Naive thymus-derived CD8-positive, alpha-beta T cell (primary cell): ENCODE measurements around the gene NTM. TPM values are rescaled to one million over a fixed set of nuclear protein-coding genes. Genes with fewer than 3 reads are reported as not detected.

Experiments
- ATAC-seq, 2 donors: fragments of 150-1000 bp; cut with Tn5 transposase in 1 of 2; sonication (Bioruptor Pico), chemical (Tn5 transposase) in 1 of 2; 1 replicate in 1 of 2; 2 replicates in 1 of 2; pipeline ENCODE4 v1.10.0; 2021; ENCODE audit warnings: mild to moderate bottlenecking in 2 of 2, moderate library complexity in 2 of 2
- POLR2A ChIA-PET: fragments of 350-600 bp; sonication (Branson Sonifier 250); formaldehyde crosslinking; loops from one replicate; lab custom pipeline; 2021; ENCODE audit warnings: antibody characterized with exemption; lab: Charles Lee
- DNase-seq, 10 donors: peaks; one replicate each; pipeline versions ENCODE4 v3.0.0 to v3.0.0-alpha.2; 2020 to 2022
- H3K27ac Mint-ChIP-seq, 10 donors: one replicate each; pipeline ENCODE4 v1.8.0; 2020 to 2022; ENCODE audit warnings: mild to moderate bottlenecking in 10 of 10, mixed read lengths in 10 of 10, moderate library complexity in 4 of 10, inconsistent platforms in 1 of 10
- H3K27me3 Mint-ChIP-seq, 5 donors: one replicate each; pipeline ENCODE4 v1.8.0; 2021 to 2022; ENCODE audit warnings: mixed read lengths in 5 of 5
- H3K36me3 Mint-ChIP-seq, 3 donors: one replicate each; pipeline ENCODE4 v1.8.0; 2020 to 2022; ENCODE audit warnings: mixed read lengths in 3 of 3, mild to moderate bottlenecking in 2 of 3, inconsistent platforms in 1 of 3
- H3K4me1 Mint-ChIP-seq, 4 donors: one replicate each; pipeline ENCODE4 v1.8.0; 2021 to 2022; ENCODE audit warnings: mixed read lengths in 4 of 4
- H3K4me3 Mint-ChIP-seq, 10 donors: one replicate each; pipeline ENCODE4 v1.8.0; 2020 to 2022; ENCODE audit warnings: mild to moderate bottlenecking in 10 of 10, mixed read lengths in 10 of 10, moderate library complexity in 6 of 10, inconsistent platforms in 1 of 10
- H3K9me3 Mint-ChIP-seq, 9 donors: one replicate each; pipeline ENCODE4 v1.8.0; 2020 to 2022; ENCODE audit warnings: mixed read lengths in 9 of 9, mild to moderate bottlenecking in 3 of 9, inconsistent platforms in 1 of 9, moderate library complexity in 1 of 9
- polyA plus RNA-seq, 3 donors: library from polyadenylated mRNA; unstranded; fragments of 300-500 nt; fragmentation: Illumina TruSeq; gene quantifications; one replicate each; pipeline ENCODE4 v1.2.3, GENCODE V29; 2021
- total RNA-seq, 8 experiments: library from RNA in 2 of 8; stranded (reverse) in 2 of 8; gene quantifications; one replicate each; pipeline ENCODE4 v1.2.3 and lab custom pipeline; 2021 to 2026

Gene NTM
- total and polyA plus RNA-seq, 5 experiments from 2014 or later, result not detected

- H3K27ac Mint-ChIP-seq, result no peak overlapping the region
Measured at GRCh38 chr11:131807876-131808275, 437.5 kb downstream of the NTM start.

GRCh38 chr11:131808470-131808869 is 438.1 kb downstream of the NTM start:
- POLR2A ChIA-PET, result no interaction called here
- Mint-ChIP-seq H3K9me3 (peaks cover 0 to 18% (median 0%) of the 10 kb centered on the region in 9 donors), H3K36me3 (no peaks in the 10 kb centered on the region), H3K27ac (no peak overlapping the region), H3K4me3 (no peak overlapping the region), H3K27me3 (peaks cover 0 to 25% (median 2%) of the 10 kb centered on the region in 5 donors), H3K4me1 (peaks cover 0 to 1% (median 0%) of the 10 kb centered on the region in 4 donors)
- DNase-seq (no peak), ATAC-seq (no peak)

More at GRCh38 chr11:131807876-131808275, 437.5 kb downstream of the NTM start:
- H3K4me1 Mint-ChIP-seq, result peaks cover 0 to 1% (median 0%) of the 10 kb centered on the region in 4 donors
- no peak for ATAC-seq
- H3K4me3 Mint-ChIP-seq, result no peak overlapping the region
- peaks cover 0 to 25% (median 2%) of the 10 kb centered on the region in 5 donors for H3K27me3 Mint-ChIP-seq
- no peak for DNase-seq
- no peaks in the 10 kb centered on the region for H3K36me3 Mint-ChIP-seq
- POLR2A ChIA-PET, result no interaction called here
- peaks cover 0 to 21% (median 0%) of the 10 kb centered on the region in 9 donors for H3K9me3 Mint-ChIP-seq

GRCh38 chr11:131809203-131809918 is 438.9 kb downstream of the NTM start:
- no peaks in the 10 kb centered on the region for H3K36me3 Mint-ChIP-seq
- peaks cover 0 to 21% (median 0%) of the 10 kb centered on the region in 5 donors for H3K27me3 Mint-ChIP-seq
- H3K27ac Mint-ChIP-seq, result no peak overlapping the region
- H3K4me1 Mint-ChIP-seq, result no peaks in the 10 kb centered on the region
- no peak overlapping the region for H3K4me3 Mint-ChIP-seq
- H3K9me3 Mint-ChIP-seq, result peaks cover 0 to 11% (median 0%) of the 10 kb centered on the region in 9 donors
- POLR2A ChIA-PET, result no interaction called here
- ATAC-seq (no peak), DNase-seq (no peak)

- no peak overlapping the region for H3K4me3 Mint-ChIP-seq
- H3K27me3 Mint-ChIP-seq, result peaks cover 0 to 10% (median 0%) of the 10 kb centered on the region in 5 donors
- ATAC-seq (no peak), DNase-seq (no peak)
- peaks cover 0 to 11% (median 0%) of the 10 kb centered on the region in 9 donors for H3K9me3 Mint-ChIP-seq
- H3K4me1 Mint-ChIP-seq, result no peaks in the 10 kb centered on the region
- H3K27ac Mint-ChIP-seq, result no peak overlapping the region
- POLR2A ChIA-PET, result no interaction called here
- H3K36me3 Mint-ChIP-seq, result no peaks in the 10 kb centered on the region
Measured at GRCh38 chr11:131810541-131810940, 440.1 kb downstream of the NTM start.

- no peak for ATAC-seq
- Mint-ChIP-seq H3K4me3 (no peak overlapping the region), H3K9me3 (peaks cover 0 to 11% (median 0%) of the 10 kb centered on the region in 9 donors), H3K27ac (no peak overlapping the region), H3K4me1 (no peaks in the 10 kb centered on the region), H3K36me3 (no peaks in the 10 kb centered on the region), H3K27me3 (peaks cover 0 to 10% (median 0%) of the 10 kb centered on the region in 5 donors)
- POLR2A ChIA-PET, result no interaction called here
- no peak for DNase-seq
Measured at GRCh38 chr11:131811383-131811782, 441.0 kb downstream of the NTM start.

GRCh38 chr11:131814108-131814507 is 443.7 kb downstream of the NTM start:
- POLR2A ChIA-PET, result no interaction called here
- no peak for ATAC-seq
- no peaks in the 10 kb centered on the region for H3K36me3 Mint-ChIP-seq

GRCh38 chr11:131815590-131815989 is 445.2 kb downstream of the NTM start:
- POLR2A ChIA-PET, result no interaction called here
- Mint-ChIP-seq H3K27ac (no peak overlapping the region), H3K9me3 (peaks cover 0 to 11% (median 0%) of the 10 kb centered on the region in 9 donors), H3K4me3 (no peak overlapping the region), H3K27me3 (no peaks in the 10 kb centered on the region), H3K36me3 (no peaks in the 10 kb centered on the region), H3K4me1 (no peaks in the 10 kb centered on the region)
- no peak for ATAC-seq
- DNase-seq, result no peak

More at GRCh38 chr11:131814108-131814507, 443.7 kb downstream of the NTM start:
- H3K27me3 Mint-ChIP-seq, result no peaks in the 10 kb centered on the region
- peaks cover 0 to 11% (median 0%) of the 10 kb centered on the region in 9 donors for H3K9me3 Mint-ChIP-seq
- no peak overlapping the region for H3K27ac Mint-ChIP-seq
- H3K4me3 Mint-ChIP-seq, result no peak overlapping the region
- no peaks in the 10 kb centered on the region for H3K4me1 Mint-ChIP-seq
- no peak for DNase-seq

- POLR2A ChIA-PET, result no interaction called here
- DNase-seq (no peak), ATAC-seq (no peak)
- Mint-ChIP-seq H3K27me3 (no peaks in the 10 kb centered on the region), H3K4me1 (no peaks in the 10 kb centered on the region), H3K4me3 (no peak overlapping the region), H3K9me3 (peaks cover 0 to 11% (median 0%) of the 10 kb centered on the region in 9 donors), H3K36me3 (no peaks in the 10 kb centered on the region), H3K27ac (no peak overlapping the region)
Measured at GRCh38 chr11:131816051-131816450, 445.6 kb downstream of the NTM start.

GRCh38 chr11:131817687-131818188 is 447.3 kb downstream of the NTM start:
- POLR2A ChIA-PET, result no interaction called here
- H3K9me3 Mint-ChIP-seq, result peaks cover 0 to 11% (median 0%) of the 10 kb centered on the region in 9 donors
- H3K27ac Mint-ChIP-seq, result no peak overlapping the region
- no peaks in the 10 kb centered on the region for H3K4me1 Mint-ChIP-seq
- no peak for ATAC-seq
- no peak overlapping the region for H3K4me3 Mint-ChIP-seq
- H3K36me3 Mint-ChIP-seq, result no peaks in the 10 kb centered on the region
- H3K27me3 Mint-ChIP-seq, result peaks cover 0 to 3% (median 0%) of the 10 kb centered on the region in 5 donors
- no peak for DNase-seq

- peaks cover 1 to 6% (median 3%) of the 10 kb centered on the region in 5 donors for H3K27me3 Mint-ChIP-seq
Measured at GRCh38 chr11:131819865-131820264, 449.4 kb downstream of the NTM start.

GRCh38 chr11:131822506-131822905 is 452.1 kb downstream of the NTM start:
- H3K4me1 Mint-ChIP-seq, result no peaks in the 10 kb centered on the region
- DNase-seq, result no peak
- H3K4me3 Mint-ChIP-seq, result no peak overlapping the region

More at GRCh38 chr11:131819865-131820264, 449.4 kb downstream of the NTM start:
- no peaks in the 10 kb centered on the region for H3K36me3 Mint-ChIP-seq
- POLR2A ChIA-PET, result no interaction called here
- ATAC-seq (no peak), DNase-seq (no peak)
- no peaks in the 10 kb centered on the region for H3K4me1 Mint-ChIP-seq
- no peak overlapping the region for H3K27ac Mint-ChIP-seq
- no peak overlapping the region for H3K4me3 Mint-ChIP-seq
- H3K9me3 Mint-ChIP-seq, result peaks cover 0 to 5% (median 0%) of the 10 kb centered on the region in 9 donors

GRCh38 chr11:131823772-131824171 is 453.4 kb downstream of the NTM start:
- POLR2A ChIA-PET, result no interaction called here
- no peaks in the 10 kb centered on the region for H3K36me3 Mint-ChIP-seq
- DNase-seq (no peak), ATAC-seq (no peak)
- H3K9me3 Mint-ChIP-seq, result peaks cover 0 to 2% (median 0%) of the 10 kb centered on the region in 9 donors
- no peaks in the 10 kb centered on the region for H3K4me1 Mint-ChIP-seq
- peak overlapping the region in 1 of 10 donors; percentile 8 for H3K27ac Mint-ChIP-seq
- H3K27me3 Mint-ChIP-seq, result peaks cover 1 to 6% (median 3%) of the 10 kb centered on the region in 5 donors
- H3K4me3 Mint-ChIP-seq, result no peak overlapping the region

More at GRCh38 chr11:131822506-131822905, 452.1 kb downstream of the NTM start:
- no peaks in the 10 kb centered on the region for H3K36me3 Mint-ChIP-seq
- H3K27ac Mint-ChIP-seq, result no peak overlapping the region
- H3K27me3 Mint-ChIP-seq, result peaks cover 1 to 6% (median 3%) of the 10 kb centered on the region in 5 donors
- POLR2A ChIA-PET, result no interaction called here
- no peak for ATAC-seq
- peaks cover 0 to 2% (median 0%) of the 10 kb centered on the region in 9 donors for H3K9me3 Mint-ChIP-seq

- H3K4me1 Mint-ChIP-seq, result no peaks in the 10 kb centered on the region
- peaks cover 1 to 6% (median 3%) of the 10 kb centered on the region in 5 donors for H3K27me3 Mint-ChIP-seq
- no peak overlapping the region for H3K4me3 Mint-ChIP-seq
- no peak for ATAC-seq
- POLR2A ChIA-PET, result no interaction called here
- no peak overlapping the region for H3K27ac Mint-ChIP-seq
- H3K9me3 Mint-ChIP-seq, result peaks cover 0 to 2% (median 0%) of the 10 kb centered on the region in 9 donors
- no peaks in the 10 kb centered on the region for H3K36me3 Mint-ChIP-seq
- no peak for DNase-seq
Measured at GRCh38 chr11:131824771-131825170, 454.4 kb downstream of the NTM start.
